C4-2B (cell line): ENCODE results near the gene TIGD6.
A peak's percentile ranks its signal among the peaks of the same experiment; 100 is the strongest.

Source experiments
- H3K27ac ChIP-seq: fragments of 450-650 bp; 2 replicates; pipeline ENCODE4 v1.5.1; 2017
- CTCF ChIP-seq: fragments of 450-650 bp; conservative IDR thresholded peaks from 2 replicates; pipeline ENCODE4 v1.5.1; 2017; ENCODE audit warnings: mild to moderate bottlenecking
- ZFX ChIP-seq: fragments of 450-650 bp; IDR thresholded peaks from 2 replicates; pipeline ENCODE4 v1.6.1; 2017

TIGD6 gene

DNA sequence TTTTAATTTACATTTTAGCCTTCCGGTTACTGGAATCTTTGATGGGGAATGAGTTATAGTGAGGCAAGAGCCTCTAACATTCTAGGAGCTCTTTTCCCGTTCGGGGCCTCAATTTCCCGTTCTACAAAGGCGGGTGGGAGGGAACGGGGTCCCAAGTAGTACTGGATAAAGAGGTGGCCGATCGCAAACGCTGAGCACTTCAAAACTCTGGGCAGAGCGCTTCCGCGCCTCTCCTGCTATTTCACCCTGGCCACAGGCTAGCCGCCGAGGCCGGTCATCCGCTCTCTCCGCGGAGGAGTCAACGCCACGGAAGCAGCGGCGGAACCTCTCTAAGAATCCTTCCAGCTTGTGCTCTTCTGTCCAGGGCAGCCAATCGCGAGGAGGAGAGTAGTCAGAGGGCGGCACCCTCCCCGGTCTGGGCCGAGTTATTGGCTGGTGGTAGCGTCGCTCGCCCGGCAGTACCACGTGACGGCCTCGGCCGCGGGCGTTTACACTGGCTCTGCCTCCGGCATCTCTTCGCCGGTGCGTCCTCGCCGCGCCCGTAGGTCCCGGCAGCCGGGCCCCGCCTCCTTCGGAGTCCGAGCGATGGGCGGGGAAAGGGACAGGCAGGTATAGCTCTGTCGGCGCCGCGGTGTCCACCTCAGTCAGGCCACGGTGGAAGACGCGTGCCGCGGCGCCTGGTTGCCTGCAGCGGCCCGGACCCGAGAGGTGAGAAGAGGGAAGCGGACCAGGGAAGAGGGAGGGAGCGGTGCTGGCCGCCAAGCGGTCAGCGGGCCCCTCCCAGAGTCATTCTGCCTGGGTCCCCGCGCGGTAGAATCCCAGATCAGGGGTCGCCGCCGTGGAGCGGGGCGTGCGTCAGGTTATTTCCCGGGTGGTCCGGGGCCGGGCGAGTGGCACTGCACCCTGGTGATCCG lies 39.9 kb downstream of the TIGD6 start, which contains the start of gene SLC26A2:
Gene SLC26A2 (plus strand): TSS at position 487 of the 914 bp plus-strand sequence. CDS start 16,895 bp downstream, outside the sequence.
- H3K27ac ChIP-seq = peak within 1 kb of the TSS; percentile 64
- TF ChIP-seq ZFX = no peak
- TF ChIP-seq CTCF = no peak

DNA sequence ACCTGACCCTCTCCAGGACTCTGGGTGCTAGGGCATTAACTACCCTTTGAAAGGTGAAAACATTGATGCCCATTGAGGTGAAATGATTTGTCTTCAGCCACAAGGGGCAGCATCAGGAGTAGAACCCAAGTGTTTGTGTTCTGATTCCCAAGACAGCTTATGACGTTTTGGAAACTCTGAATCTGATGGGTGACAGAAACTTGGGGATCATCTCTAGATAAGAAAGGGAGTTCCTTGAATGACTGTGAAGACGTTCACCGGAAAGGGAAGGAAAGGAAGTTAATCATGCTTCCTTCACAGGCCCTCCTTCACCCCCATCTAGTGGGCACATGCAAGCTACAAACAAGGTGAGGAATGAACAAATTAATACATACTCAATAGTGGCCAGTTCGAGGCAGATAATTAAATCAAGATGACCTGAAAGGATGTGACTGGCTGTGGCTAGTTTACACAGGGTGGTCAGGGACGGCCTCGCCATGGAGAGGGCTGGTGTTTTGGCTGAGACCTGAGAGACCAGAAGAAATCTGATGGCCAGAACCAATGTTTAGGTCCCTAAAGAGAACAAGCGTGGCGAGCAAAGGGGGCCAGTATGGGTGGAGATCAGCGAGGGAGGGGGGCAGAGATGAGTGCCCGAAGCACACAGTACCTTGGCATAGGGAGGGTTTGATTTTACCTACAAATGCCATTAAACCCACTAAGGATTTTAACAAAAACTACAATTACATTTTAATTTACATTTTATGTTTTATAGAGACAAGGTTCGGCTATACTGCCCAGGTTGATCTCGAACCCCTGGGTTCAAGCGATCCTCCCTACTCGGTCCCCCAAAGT lies 40.8 kb downstream of the TIGD6 start:
- TF ChIP-seq CTCF (peak; percentile 77), ZFX (no peak)
- H3K27ac ChIP-seq = peak overlapping the region; percentile 64

GRCh38 chr5:149957855-149958254 lies 42.6 kb downstream of the TIGD6 start:
- no peak for TF ChIP-seq ZFX
- no peak for TF ChIP-seq CTCF
- H3K27ac ChIP-seq = no peak overlapping the region

DNA sequence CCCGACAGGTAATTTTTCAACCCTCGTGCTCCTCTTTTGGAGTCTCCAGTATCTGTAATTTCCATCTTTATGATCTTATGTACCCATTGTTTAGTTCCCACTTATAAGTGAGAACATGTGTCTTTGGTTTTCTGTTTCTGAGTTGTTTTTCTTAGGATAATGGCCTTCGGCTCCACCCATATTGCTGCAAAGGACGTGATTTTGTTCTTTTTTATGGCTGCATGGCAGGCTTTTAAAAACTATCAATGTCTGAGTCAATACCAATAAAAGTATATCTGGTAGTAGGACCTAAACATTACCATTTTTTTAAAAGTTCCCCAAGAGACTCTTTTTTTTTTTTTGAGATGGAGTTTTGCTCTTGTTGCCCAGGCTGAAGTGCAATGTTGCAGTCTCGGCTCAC lies 43.8 kb downstream of the TIGD6 start:
- H3K27ac ChIP-seq = no peak overlapping the region

GRCh38 chr5:149954798-149955197 lies 45.7 kb downstream of the TIGD6 start:
- H3K27ac ChIP-seq = peak overlapping the region; percentile 25; the same call in 1 of the 2 replicates
- TF ChIP-seq CTCF = no peak

More for the DNA sequence above, 43.8 kb downstream of the TIGD6 start:
- TF ChIP-seq CTCF = no peak
- no peak for TF ChIP-seq ZFX

DNA sequence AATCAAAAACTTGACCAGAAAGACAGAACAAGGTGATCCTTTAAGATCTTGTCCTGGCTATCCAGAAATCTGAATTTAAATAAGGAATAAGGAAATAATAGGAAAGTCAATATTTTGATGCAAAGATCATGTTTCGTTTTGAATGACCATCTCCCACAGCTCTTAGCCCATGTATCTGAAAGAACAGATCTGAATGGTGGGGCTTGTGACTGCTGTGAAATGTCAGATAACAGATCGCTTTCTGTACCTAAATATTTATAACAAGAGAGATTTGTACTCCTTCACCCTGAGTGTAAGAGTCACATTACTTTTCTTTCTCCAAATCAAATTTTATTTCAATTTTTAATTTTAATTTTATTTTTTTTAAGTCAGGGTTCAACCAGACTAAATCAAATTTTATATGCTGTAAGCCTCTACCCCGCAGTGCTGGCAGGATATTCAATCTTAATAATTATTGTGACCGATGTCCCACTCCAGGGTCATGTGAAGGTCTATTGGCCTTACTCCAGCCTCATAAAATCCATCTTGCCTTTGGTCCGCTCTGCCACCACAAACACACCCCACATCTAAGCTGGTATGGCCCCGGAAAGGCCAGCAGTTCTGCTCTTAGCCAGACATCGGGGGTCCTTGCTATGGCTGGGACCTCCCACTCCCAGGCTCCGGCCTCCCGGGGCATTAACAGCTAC lies 46.9 kb downstream of the TIGD6 start:
- TF ChIP-seq ZFX = no peak
- no peak for TF ChIP-seq CTCF
- H3K27ac ChIP-seq = peak overlapping the region; percentile 25
